Measurements from ENCODE around the gene B4GAT1.

DNA sequence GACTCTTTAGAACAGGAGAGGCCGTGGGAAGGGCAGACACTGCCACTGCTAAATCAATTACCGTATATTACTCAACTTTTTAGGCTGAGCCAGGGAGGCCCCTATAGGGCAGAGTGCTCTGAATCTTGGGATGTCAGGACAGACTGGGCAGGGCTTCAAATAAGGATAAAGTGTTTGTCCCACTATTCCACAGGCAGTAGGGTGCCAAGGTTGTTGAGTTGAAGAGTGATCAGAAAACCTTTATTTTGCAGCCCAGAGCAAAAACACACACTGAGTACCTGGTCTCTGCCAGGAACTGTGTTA, 1.6 kb upstream of the B4GAT1 start:
- TF ChIP-seq, protein P1, sequence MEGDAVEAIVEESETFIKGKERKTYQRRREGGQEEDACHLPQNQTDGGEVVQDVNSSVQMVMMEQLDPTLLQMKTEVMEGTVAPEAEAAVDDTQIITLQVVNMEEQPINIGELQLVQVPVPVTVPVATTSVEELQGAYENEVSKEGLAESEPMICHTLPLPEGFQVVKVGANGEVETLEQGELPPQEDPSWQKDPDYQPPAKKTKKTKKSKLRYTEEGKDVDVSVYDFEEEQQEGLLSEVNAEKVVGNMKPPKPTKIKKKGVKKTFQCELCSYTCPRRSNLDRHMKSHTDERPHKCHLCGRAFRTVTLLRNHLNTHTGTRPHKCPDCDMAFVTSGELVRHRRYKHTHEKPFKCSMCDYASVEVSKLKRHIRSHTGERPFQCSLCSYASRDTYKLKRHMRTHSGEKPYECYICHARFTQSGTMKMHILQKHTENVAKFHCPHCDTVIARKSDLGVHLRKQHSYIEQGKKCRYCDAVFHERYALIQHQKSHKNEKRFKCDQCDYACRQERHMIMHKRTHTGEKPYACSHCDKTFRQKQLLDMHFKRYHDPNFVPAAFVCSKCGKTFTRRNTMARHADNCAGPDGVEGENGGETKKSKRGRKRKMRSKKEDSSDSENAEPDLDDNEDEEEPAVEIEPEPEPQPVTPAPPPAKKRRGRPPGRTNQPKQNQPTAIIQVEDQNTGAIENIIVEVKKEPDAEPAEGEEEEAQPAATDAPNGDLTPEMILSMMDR (IDR thresholded peaks at IDR 0.05; ENCODE audit: insufficient read depth, low read depth, low read length) = no peak
- no peak for TF ChIP-seq EZH2 (IDR thresholded peaks at IDR 0.05; ENCODE audit: insufficient read depth, low read length)

All from astrocyte (in vitro differentiated cells and primary cell).